CD4-positive, alpha-beta T cell (primary cell): Measurements from ENCODE around the gene ERFE. TPM values are rescaled to one million over a fixed set of nuclear protein-coding genes. Genes with fewer than 3 reads are reported as not detected.

Source experiments
- ATAC-seq: fragments of 200-7000 bp; cut with Tn5 transposase; one replicate; pipeline ENCODE4 v1.10.0; 2022; ENCODE audit warnings: mild to moderate bottlenecking; ENCODE audit not compliant: poor library complexity
- CTCF ChIA-PET: fragments of 350-600 bp; sonication (Branson Sonifier 250); formaldehyde crosslinking; loops from one replicate; lab custom pipeline; 2021; ENCODE audit warnings: antibody characterized with exemption, inconsistent platforms; lab: Charles Lee
- POLR2A ChIA-PET: fragments of 350-600 bp; sonication (Branson Sonifier 250); formaldehyde crosslinking; loops from one replicate; lab custom pipeline; 2021; ENCODE audit warnings: antibody characterized with exemption, inconsistent platforms; lab: Charles Lee
- DNase-seq, 14 experiments: peaks; one replicate each; pipeline ENCODE4 v3.0.0-alpha.2; 2013 to 2020; ENCODE audit warnings: mixed read lengths in 2 of 14
- H3K27ac ChIP-seq, 2 donors: one replicate each; pipeline versions ENCODE4 v1.5.1 to v1.7.0; 2013; ENCODE audit warnings: low read length in 2 of 2, low read depth in 1 of 2, mild to moderate bottlenecking in 1 of 2
- H3K27me3 ChIP-seq, 2 experiments: 1 replicate in 1 of 2; 2 replicates in 1 of 2; pipeline versions ENCODE4 v1.6.1 to v1.7.0; 2013; ENCODE audit warnings: low read length in 2 of 2, control low read depth in 1 of 2, mild to moderate bottlenecking in 1 of 2, moderate library complexity in 1 of 2; ENCODE audit not compliant: insufficient read depth in 2 of 2, control insufficient read depth in 1 of 2
- H3K36me3 ChIP-seq: one replicate; pipeline ENCODE4 v1.6.1; 2013; ENCODE audit warnings: low read length, control low read depth; ENCODE audit not compliant: insufficient read depth
- H3K4me1 ChIP-seq: one replicate; pipeline ENCODE4 v1.6.1; 2013; ENCODE audit warnings: low read length, control low read depth; ENCODE audit not compliant: insufficient read depth
- H3K4me3 ChIP-seq: one replicate; pipeline ENCODE4 v1.5.1; 2013; ENCODE audit warnings: mild to moderate bottlenecking, low read length, moderate library complexity
- H3K9me3 ChIP-seq, 2 experiments: 1 replicate in 1 of 2; 2 replicates in 1 of 2; pipeline versions ENCODE4 v1.6.1 to v1.7.0; 2013; ENCODE audit warnings: low read length in 2 of 2, mild to moderate bottlenecking in 2 of 2, control low read depth in 1 of 2, moderate library complexity in 1 of 2; ENCODE audit not compliant: control insufficient read depth in 1 of 2, insufficient read depth in 1 of 2
- H3K27ac Mint-ChIP-seq: one replicate; pipeline ENCODE4 v1.8.0; 2020; ENCODE audit warnings: mixed read lengths
- H3K27me3 Mint-ChIP-seq: one replicate; pipeline ENCODE4 v1.8.0; 2021; ENCODE audit warnings: mixed read lengths
- H3K36me3 Mint-ChIP-seq: one replicate; pipeline ENCODE4 v1.8.0; 2021; ENCODE audit warnings: low read depth, mixed read lengths
- H3K4me1 Mint-ChIP-seq: one replicate; pipeline ENCODE4 v1.8.0; 2021; ENCODE audit warnings: low read depth, mixed read lengths
- H3K4me3 Mint-ChIP-seq: one replicate; pipeline ENCODE4 v1.8.0; 2020; ENCODE audit warnings: mild to moderate bottlenecking, mixed read lengths
- H3K9me3 Mint-ChIP-seq: one replicate; pipeline ENCODE4 v1.8.0; 2020; ENCODE audit warnings: mixed read lengths
- CTCF ChIP-seq: fragments of 200-600 bp; IDR thresholded peaks from one replicate; pipeline ENCODE4 v1.8.0; 2022; ENCODE audit warnings: antibody characterized with exemption, mild to moderate bottlenecking
- intact Hi-C, 2 experiments: fragments of 100-400 bp; cut with DNase I in 1 of 2; cut with micrococcal nuclease in 1 of 2; formaldehyde crosslinking; loops; one replicate each; pipeline versions ENCODE4 v1.15.1 to v1.9.0; 2023 to 2025; cut with DNase I, micrococcal nuclease
- total RNA-seq, 174 experiments: library from RNA in 2 of 174; stranded (reverse) in 2 of 174; gene quantifications; one replicate each; pipeline ENCODE4 v1.2.3 and lab custom pipeline; 2021 to 2026

Gene ERFE
- total RNA-seq, 2 experiments from 2014 or later, result not detected

GRCh38 chr2:238162846-238163441 lies 4.2 kb downstream of the ERFE start:
- H3K27me3 ChIP-seq, result peaks cover 23 to 36% of the 10 kb centered on the region in 2 experiments
- TF ChIP-seq CTCF, result no peak
- H3K27ac ChIP-seq, result no peak overlapping the region
- Mint-ChIP-seq H3K4me1 (peaks cover 17% of the 10 kb centered on the region), H3K27ac (no peak overlapping the region), H3K27me3 (peaks cover 45% of the 10 kb centered on the region), H3K36me3 (peaks cover 5% of the 10 kb centered on the region), H3K9me3 (no peaks in the 10 kb centered on the region), H3K4me3 (no peak overlapping the region)
- peaks cover 0 to 11% of the 10 kb centered on the region in 2 experiments for H3K9me3 ChIP-seq
- H3K4me1 ChIP-seq, result peaks cover 18% of the 10 kb centered on the region
- ATAC-seq (no peak), DNase-seq (no peak)
- ChIA-PET CTCF (no interaction called here), POLR2A (no interaction called here)
- H3K36me3 ChIP-seq, result peaks cover 1% of the 10 kb centered on the region
- no peak overlapping the region for H3K4me3 ChIP-seq
- intact Hi-C loops, result no loop called here

- peaks cover 15% of the 10 kb centered on the region for H3K4me1 ChIP-seq
- Mint-ChIP-seq H3K27me3 (peaks cover 45% of the 10 kb centered on the region), H3K36me3 (peaks cover 10% of the 10 kb centered on the region), H3K4me1 (peaks cover 17% of the 10 kb centered on the region), H3K4me3 (no peak overlapping the region), H3K27ac (no peak overlapping the region), H3K9me3 (no peaks in the 10 kb centered on the region)
- H3K9me3 ChIP-seq, result peaks cover 0 to 11% of the 10 kb centered on the region in 2 experiments
- no peak for TF ChIP-seq CTCF
- intact Hi-C loops, result no loop called here
- H3K4me3 ChIP-seq, result no peak overlapping the region
- H3K27ac ChIP-seq, result no peak overlapping the region
- no peak for DNase-seq
- no peak for ATAC-seq
- H3K36me3 ChIP-seq, result peaks cover 7% of the 10 kb centered on the region
- H3K27me3 ChIP-seq, result peaks cover 23 to 31% of the 10 kb centered on the region in 2 experiments
- ChIA-PET POLR2A (no interaction called here), CTCF (no interaction called here)
Measured at GRCh38 chr2:238163481-238164198, 4.9 kb downstream of the ERFE start.

GRCh38 chr2:238164906-238165287 lies 6.1 kb downstream of the ERFE start:
- no peak for ATAC-seq
- POLR2A ChIA-PET, result no interaction called here
- Mint-ChIP-seq H3K4me3 (no peak overlapping the region), H3K9me3 (no peaks in the 10 kb centered on the region), H3K27me3 (peaks cover 37% of the 10 kb centered on the region), H3K4me1 (peaks cover 9% of the 10 kb centered on the region), H3K36me3 (peaks cover 22% of the 10 kb centered on the region), H3K27ac (no peak overlapping the region)
- intact Hi-C loops, result no loop called here
- Histone ChIP-seq H3K36me3 (peaks cover 18% of the 10 kb centered on the region), H3K27ac (no peak overlapping the region), H3K27me3 (peaks cover 16 to 23% of the 10 kb centered on the region in 2 experiments), H3K4me1 (peaks cover 7% of the 10 kb centered on the region), H3K4me3 (no peak overlapping the region), H3K9me3 (peaks cover 0 to 8% of the 10 kb centered on the region in 2 experiments)
- no peak for TF ChIP-seq CTCF
- peak in 1 of 14 experiments; percentile 25 for DNase-seq
- CTCF ChIA-PET, result no interaction called here
